OCI-LY1 (cell line): Measurements from ENCODE around the gene PTPRD.

ENCODE experiments used
- EZH2 ChIP-seq: fragments of 200-600 bp; sonication (generic), shearing (Covaris generic); IDR thresholded peaks from 2 replicates; pipeline ENCODE4 v1.8.0; 2017; ENCODE audit warnings: borderline replicate concordance, mixed run types, mild to moderate bottlenecking, antibody characterized with exemption, low read length, moderate library complexity, mixed read lengths
- TF ChIP-seq, protein P1 (sequence below): fragments of 200-600 bp; sonication (generic), shearing (Covaris generic); IDR thresholded peaks from 2 replicates; pipeline ENCODE4 v1.5.1; 2017; ENCODE audit warnings: mild to moderate bottlenecking, antibody characterized with exemption, low read length, moderate library complexity, mixed read lengths

DNA sequence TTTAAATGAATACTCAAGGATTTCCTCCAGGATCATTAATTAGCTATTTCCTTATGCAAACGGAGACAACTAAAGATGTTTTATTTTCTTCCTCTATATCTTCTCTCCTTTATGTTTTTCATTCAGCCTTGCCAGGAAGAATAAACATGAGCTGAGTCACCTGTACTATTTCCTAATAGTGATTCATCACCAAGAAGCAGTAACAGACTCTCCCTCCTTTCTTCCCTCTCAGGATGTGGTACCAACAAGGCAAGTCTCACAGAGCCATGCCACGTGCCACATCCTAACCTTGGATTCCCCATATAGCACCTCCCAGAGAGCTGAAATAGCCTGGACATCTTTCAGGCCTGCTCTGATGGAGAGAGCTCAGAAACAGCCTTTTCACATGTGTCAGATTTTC is 2054.6 kb downstream of the PTPRD start:
- TF ChIP-seq, protein P1, sequence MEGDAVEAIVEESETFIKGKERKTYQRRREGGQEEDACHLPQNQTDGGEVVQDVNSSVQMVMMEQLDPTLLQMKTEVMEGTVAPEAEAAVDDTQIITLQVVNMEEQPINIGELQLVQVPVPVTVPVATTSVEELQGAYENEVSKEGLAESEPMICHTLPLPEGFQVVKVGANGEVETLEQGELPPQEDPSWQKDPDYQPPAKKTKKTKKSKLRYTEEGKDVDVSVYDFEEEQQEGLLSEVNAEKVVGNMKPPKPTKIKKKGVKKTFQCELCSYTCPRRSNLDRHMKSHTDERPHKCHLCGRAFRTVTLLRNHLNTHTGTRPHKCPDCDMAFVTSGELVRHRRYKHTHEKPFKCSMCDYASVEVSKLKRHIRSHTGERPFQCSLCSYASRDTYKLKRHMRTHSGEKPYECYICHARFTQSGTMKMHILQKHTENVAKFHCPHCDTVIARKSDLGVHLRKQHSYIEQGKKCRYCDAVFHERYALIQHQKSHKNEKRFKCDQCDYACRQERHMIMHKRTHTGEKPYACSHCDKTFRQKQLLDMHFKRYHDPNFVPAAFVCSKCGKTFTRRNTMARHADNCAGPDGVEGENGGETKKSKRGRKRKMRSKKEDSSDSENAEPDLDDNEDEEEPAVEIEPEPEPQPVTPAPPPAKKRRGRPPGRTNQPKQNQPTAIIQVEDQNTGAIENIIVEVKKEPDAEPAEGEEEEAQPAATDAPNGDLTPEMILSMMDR = no peak
- TF ChIP-seq EZH2 = no peak
